Subcutaneous adipose tissue (tissue), 4 donors: ENCODE data around the gene RAI1. TPM values are rescaled to one million over a fixed set of nuclear protein-coding genes. Genes with fewer than 3 reads are reported as not detected.

ENCODE experiments used
- total RNA-seq, 4 donors: library from RNA; depleted of rRNA; stranded (reverse); fragments of >200 nt; gene quantifications; one replicate each; pipeline ENCODE4 v1.1.0, GENCODE V29; 2016
- TF ChIP-seq, protein P1 (sequence below): fragments of 450-650 bp; IDR thresholded peaks from one replicate; pipeline ENCODE4 v1.5.1; 2016; ENCODE audit warnings: low read depth, mild to moderate bottlenecking, control low read depth, antibody characterized with exemption, moderate library complexity

RAI1 gene
- total RNA-seq, 4 donors from 2014 or later, result 4.1 to 20.0 (median 7.5) TPM

- TF ChIP-seq, protein P1, sequence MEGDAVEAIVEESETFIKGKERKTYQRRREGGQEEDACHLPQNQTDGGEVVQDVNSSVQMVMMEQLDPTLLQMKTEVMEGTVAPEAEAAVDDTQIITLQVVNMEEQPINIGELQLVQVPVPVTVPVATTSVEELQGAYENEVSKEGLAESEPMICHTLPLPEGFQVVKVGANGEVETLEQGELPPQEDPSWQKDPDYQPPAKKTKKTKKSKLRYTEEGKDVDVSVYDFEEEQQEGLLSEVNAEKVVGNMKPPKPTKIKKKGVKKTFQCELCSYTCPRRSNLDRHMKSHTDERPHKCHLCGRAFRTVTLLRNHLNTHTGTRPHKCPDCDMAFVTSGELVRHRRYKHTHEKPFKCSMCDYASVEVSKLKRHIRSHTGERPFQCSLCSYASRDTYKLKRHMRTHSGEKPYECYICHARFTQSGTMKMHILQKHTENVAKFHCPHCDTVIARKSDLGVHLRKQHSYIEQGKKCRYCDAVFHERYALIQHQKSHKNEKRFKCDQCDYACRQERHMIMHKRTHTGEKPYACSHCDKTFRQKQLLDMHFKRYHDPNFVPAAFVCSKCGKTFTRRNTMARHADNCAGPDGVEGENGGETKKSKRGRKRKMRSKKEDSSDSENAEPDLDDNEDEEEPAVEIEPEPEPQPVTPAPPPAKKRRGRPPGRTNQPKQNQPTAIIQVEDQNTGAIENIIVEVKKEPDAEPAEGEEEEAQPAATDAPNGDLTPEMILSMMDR, result no peak
Observed at GRCh38 chr17:17849845-17850373, 168.7 kb downstream of the RAI1 start.

GRCh38 chr17:17851103-17852002 lies 170.1 kb downstream of the RAI1 start:
- TF ChIP-seq, protein P1, result no peak

DNA sequence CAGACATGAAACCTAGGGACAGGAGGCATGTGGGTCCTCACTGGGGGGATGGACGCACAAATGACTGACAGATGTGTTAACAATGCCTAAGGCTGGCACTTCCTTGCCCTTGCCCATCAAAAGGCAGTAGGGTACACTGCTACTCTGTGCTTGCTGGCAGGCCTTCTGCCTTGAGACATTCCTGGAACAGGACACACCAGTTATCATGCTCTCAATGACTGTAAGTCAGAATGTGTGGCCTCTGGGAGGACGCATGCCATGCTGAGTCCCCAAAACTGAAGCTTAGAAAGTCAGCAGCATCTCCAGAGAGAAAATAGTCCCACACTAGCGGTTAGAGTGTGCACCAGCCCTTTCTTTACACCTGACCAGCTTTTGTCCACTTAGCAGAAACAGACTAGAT lies 171.7 kb downstream of the RAI1 start:
- TF ChIP-seq, protein P1, result no peak

DNA sequence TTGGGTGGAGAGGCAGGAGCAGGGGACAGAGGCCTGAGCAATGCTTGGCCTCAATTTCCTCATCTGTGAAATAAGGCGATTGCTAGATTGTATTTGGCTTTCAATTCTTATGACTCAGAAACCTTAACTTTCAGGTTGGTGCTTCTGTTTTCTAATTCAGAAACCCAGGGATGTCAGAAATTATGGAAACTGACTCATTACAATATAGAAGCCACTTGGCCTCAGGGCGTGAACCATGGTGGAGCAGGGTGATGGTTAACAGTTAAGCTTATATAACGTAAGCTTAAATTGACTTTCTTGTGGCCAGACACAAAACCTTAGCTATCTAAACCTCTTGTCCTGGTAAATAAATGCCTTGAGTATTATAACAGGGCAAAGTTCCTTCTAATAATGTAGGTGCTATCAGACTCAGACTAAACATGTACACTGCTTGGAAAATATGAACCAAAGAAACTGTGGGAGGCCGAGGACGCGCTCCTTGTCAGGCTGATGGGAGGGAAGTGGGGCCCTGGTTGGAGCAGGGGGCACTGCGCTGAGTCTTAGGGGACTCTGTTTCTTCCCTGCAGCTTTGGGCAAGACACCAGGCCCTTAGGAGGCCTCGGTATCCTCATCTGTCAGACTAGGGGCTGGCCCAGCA lies 172.7 kb downstream of the RAI1 start:
- TF ChIP-seq, protein P1, result no peak

DNA sequence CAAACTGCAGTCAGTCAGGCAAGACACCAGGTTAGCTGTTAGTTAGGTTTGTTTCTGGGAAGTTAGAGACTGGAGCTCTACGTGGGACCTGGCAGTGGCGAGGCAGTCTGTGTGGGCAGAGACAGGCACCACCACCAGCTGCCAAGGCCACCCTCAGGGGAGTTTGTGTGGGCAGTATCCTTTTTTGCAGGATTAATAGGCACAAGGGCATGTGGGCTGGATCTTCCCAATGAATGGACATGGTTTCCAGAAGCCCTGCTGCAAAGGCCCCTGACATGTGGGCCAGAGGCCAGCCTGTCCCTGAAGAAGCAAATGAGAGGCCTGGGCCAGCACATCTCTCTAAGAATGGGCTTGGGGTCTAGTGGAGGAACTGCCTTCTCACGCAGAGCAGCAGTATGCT lies 174.7 kb downstream of the RAI1 start:
- TF ChIP-seq, protein P1, result no peak

DNA sequence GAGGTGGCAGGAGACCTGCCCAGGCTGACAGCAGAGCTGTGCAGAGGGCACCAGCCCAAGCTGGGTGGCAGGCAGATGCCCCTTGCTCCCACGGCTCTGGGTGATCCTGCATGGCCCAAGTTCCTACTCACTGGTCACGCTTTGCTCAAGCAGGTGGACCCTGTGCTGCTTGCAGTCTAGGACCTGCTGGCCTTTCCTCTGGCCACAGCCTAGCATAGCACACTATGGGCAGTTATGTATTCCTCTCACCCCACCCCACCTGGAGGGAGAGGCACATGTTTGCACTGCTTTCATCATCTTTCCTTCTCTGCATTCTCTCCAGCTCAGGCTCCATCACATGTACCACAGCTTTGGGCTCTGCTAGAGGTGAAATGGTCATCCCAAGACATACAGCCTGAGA lies 175.1 kb downstream of the RAI1 start:
- TF ChIP-seq, protein P1, result no peak

- TF ChIP-seq, protein P1, result no peak
Observed at GRCh38 chr17:17857496-17857895, 176.2 kb downstream of the RAI1 start.
